Endothelial cell of umbilical vein (primary cell): Measurements from ENCODE around the gene ANO4. TPM values are rescaled to one million over a fixed set of nuclear protein-coding genes. Genes with fewer than 3 reads are reported as not detected.

ENCODE experiments used
- BruUV-seq: library from RNA; stranded (reverse); fragments of 400-500 nt; replicated peaks from 2 replicates; lab custom pipeline; 2021; lab: Mats Ljungman, UMichigan
- CTCF ChIA-PET: fragments of 300-600, 350-600 bp; sonication (Branson Sonifier 250); formaldehyde crosslinking; loops from one replicate; lab custom pipeline; 2021; ENCODE audit warnings: antibody characterized with exemption, inconsistent platforms; lab: Charles Lee
- POLR2A ChIA-PET: fragments of 300-600, 350-600 bp; sonication (Branson Sonifier 250); formaldehyde crosslinking; loops from one replicate; lab custom pipeline; 2021; ENCODE audit warnings: antibody characterized with exemption, inconsistent platforms; lab: Charles Lee
- DNase-seq: peaks from one replicate; pipeline ENCODE4 v3.0.0-alpha.2; 2011; ENCODE audit warnings: low read depth, low spot score
- FAIRE-seq: peaks from 2 replicates; lab custom pipeline; 2011; peaks lifted over from hg19 to GRCh38; lab: Jason Lieb, UNC
- H2AFZ ChIP-seq: 2 replicates; pipeline ENCODE4 v1.6.0; 2012; ENCODE audit warnings: low read depth, low read length, control low read depth, inconsistent platforms
- H3K27ac ChIP-seq: 2 replicates; pipeline ENCODE4 v1.5.1; 2011; ENCODE audit warnings: low read depth, mild to moderate bottlenecking, control low read depth, low read length, moderate library complexity; ENCODE audit not compliant: insufficient read depth
- H3K27me3 ChIP-seq, 2 experiments: 2 replicates each; pipeline versions ENCODE4 v1.6.0 to v1.6.1; 2011; ENCODE audit warnings: low read length in 2 of 2, mixed read lengths in 1 of 2; ENCODE audit not compliant: control insufficient read depth in 2 of 2, insufficient read depth in 2 of 2
- H3K36me3 ChIP-seq, 2 experiments: 2 replicates in 1 of 2; 3 replicates in 1 of 2; pipeline ENCODE4 v1.5.1; 2011; ENCODE audit warnings: low read length in 2 of 2, mild to moderate bottlenecking in 1 of 2, moderate library complexity in 1 of 2; ENCODE audit not compliant: control insufficient read depth in 2 of 2, insufficient read depth in 2 of 2; ENCODE audit errors: extremely low read depth in 1 of 2
- H3K4me1 ChIP-seq: 3 replicates; pipeline ENCODE4 v1.5.1; 2011; ENCODE audit warnings: mild to moderate bottlenecking, low read length; ENCODE audit not compliant: control insufficient read depth, insufficient read depth; ENCODE audit errors: extremely low read depth
- H3K4me2 ChIP-seq: 2 replicates; pipeline ENCODE4 v1.6.1; 2011; ENCODE audit warnings: low read length, control low read depth, mixed read lengths; ENCODE audit not compliant: insufficient read depth
- H3K4me3 ChIP-seq, 3 experiments: fragments of 200-600 bp in 1 of 3; sonication (generic), shearing (Covaris generic) in 1 of 3; replicated peaks in 1 of 3; 2 replicates each; pipeline ENCODE4 v1.5.1; 2011 to 2016; ENCODE audit warnings: control low read depth in 3 of 3, low read length in 3 of 3, mild to moderate bottlenecking in 2 of 3, inconsistent platforms in 1 of 3, low read depth in 1 of 3, moderate library complexity in 1 of 3; ENCODE audit not compliant: insufficient read depth in 1 of 3
- H3K79me2 ChIP-seq: 2 replicates; pipeline ENCODE4 v1.6.0; 2012; ENCODE audit warnings: low read length, inconsistent platforms; ENCODE audit not compliant: control insufficient read depth, insufficient read depth
- H3K9ac ChIP-seq: replicated peaks from 2 replicates; pipeline ENCODE3; 2011; ENCODE audit warnings: low read length, control low read depth; ENCODE audit not compliant: insufficient read depth; ENCODE audit errors: extremely low read depth
- H3K9me1 ChIP-seq: replicated peaks from 3 replicates; pipeline ENCODE4 v1.6.0; 2011; ENCODE audit warnings: mild to moderate bottlenecking, low read length; ENCODE audit not compliant: control insufficient read depth, insufficient read depth; ENCODE audit errors: extremely low read depth
- H3K9me3 ChIP-seq: replicated peaks from 2 replicates; pipeline ENCODE4 v1.5.1; 2012; ENCODE audit warnings: low read length, inconsistent platforms; ENCODE audit not compliant: control insufficient read depth, insufficient read depth
- H4K20me1 ChIP-seq: replicated peaks from 2 replicates; pipeline ENCODE3; 2011; ENCODE audit warnings: mild to moderate bottlenecking, low read length; ENCODE audit not compliant: control insufficient read depth, insufficient read depth; ENCODE audit errors: extremely low read depth
- EZH2 ChIP-seq: IDR thresholded peaks from 2 replicates; pipeline ENCODE4 v1.6.1; 2012; ENCODE audit warnings: borderline replicate concordance, low read depth, mild to moderate bottlenecking, moderate library complexity, low read length, inconsistent platforms; ENCODE audit not compliant: severe bottlenecking
- FOS ChIP-seq: IDR thresholded peaks from 2 replicates; pipeline ENCODE4 v1.6.1; 2011; ENCODE audit warnings: mild to moderate bottlenecking, low read length, moderate library complexity, borderline replicate concordance; ENCODE audit not compliant: insufficient read depth
- GATA2 ChIP-seq: IDR thresholded peaks from 2 replicates; pipeline ENCODE4 v1.7.0; 2011; ENCODE audit warnings: low read depth, mild to moderate bottlenecking, moderate library complexity, mixed read lengths, low read length; ENCODE audit not compliant: insufficient read length, insufficient read depth
- JUN ChIP-seq: IDR thresholded peaks from 2 replicates; pipeline ENCODE4 v1.6.1; 2011; ENCODE audit warnings: borderline replicate concordance, low read depth; ENCODE audit not compliant: insufficient read length, insufficient read depth
- MYC ChIP-seq: IDR thresholded peaks from one replicate; pipeline ENCODE4 v1.6.1; 2011; ENCODE audit warnings: mild to moderate bottlenecking, low read depth, low read length
- POLR2A ChIP-seq: IDR thresholded peaks from 2 replicates; pipeline ENCODE4 v1.6.1; 2012; ENCODE audit warnings: low read depth, mild to moderate bottlenecking, control low read depth, low read length
- POLR2AphosphoS5 ChIP-seq: IDR thresholded peaks from 2 replicates; pipeline ENCODE4 v1.6.1; 2012; ENCODE audit warnings: low read depth, mild to moderate bottlenecking, control low read depth, low read length, moderate library complexity; ENCODE audit not compliant: insufficient read depth
- dilution Hi-C: fragments of 300-500 bp; cut with MboI; formaldehyde crosslinking; loops from one replicate; pipeline ENCODE4 v1.15.0; 2019; ENCODE audit warnings: low sequenced_read_pairs; ENCODE audit not compliant: extremely low pct_ligation_motif_present
- intact Hi-C: fragments of 100-400 bp; cut with micrococcal nuclease; formaldehyde crosslinking; loops from one replicate; pipeline ENCODE4 v1.10.0; 2022
- polyA plus RNA-seq, 4 experiments: library from polyadenylated mRNA; depleted of rRNA in 3 of 4; stranded (reverse) in 3 of 4; unstranded in 1 of 4; fragments of >200 nt; gene quantifications; 2 replicates each; pipeline versions ENCODE4 v1.2.1 to v1.2.3, GENCODE V29; 2011 to 2012; ENCODE audit warnings: missing spikeins in 1 of 4
- total RNA-seq: library from RNA; stranded (reverse); gene quantifications from 2 replicates; pipeline ENCODE4 v1.2.3, GENCODE V29; 2021
- TF ChIP-seq, protein P1 (sequence below): IDR thresholded peaks from 2 replicates; pipeline ENCODE4 v1.6.1; 2011; ENCODE audit not compliant: insufficient read depth, insufficient read length
- TF ChIP-seq, protein P2 (sequence below), 2 donors: IDR thresholded peaks; 1 replicate in 1 of 2; 2 replicates in 1 of 2; pipeline ENCODE4 v1.5.1; 2011; ENCODE audit warnings: low read length in 2 of 2, mild to moderate bottlenecking in 2 of 2, moderate library complexity in 2 of 2, control low read depth in 1 of 2, inconsistent platforms in 1 of 2, low read depth in 1 of 2; ENCODE audit not compliant: insufficient read depth in 1 of 2; ENCODE audit errors: extremely low read depth in 1 of 2

ANO4 gene
- total and polyA plus RNA-seq, 2 donors (not counting 3 experiments of a cell fraction or from before 2014, with no cell fraction given), result 0.25 TPM; not detected in 1

DNA sequence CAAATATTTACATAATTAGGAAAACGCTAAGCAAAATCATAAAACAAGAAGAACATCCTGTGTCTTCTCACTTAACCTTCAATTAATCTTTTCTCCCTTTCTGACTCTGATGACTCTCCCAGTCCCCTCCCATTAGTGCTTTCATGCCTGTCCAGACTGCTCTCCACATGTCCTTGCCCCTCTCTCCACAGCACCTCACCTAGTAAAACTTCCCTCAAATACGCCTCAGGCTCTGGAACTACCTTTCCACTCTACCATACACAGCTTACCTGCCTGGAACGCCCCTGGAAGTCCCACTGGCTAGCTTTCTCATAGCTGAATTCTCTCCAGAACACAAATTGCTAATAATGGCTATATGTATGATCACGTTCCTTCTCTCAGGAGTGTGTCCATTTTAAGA, 370.7 kb downstream of the ANO4 start:
- no peak overlapping the region for H3K4me2 ChIP-seq
- ChIA-PET CTCF (interaction anchor here (1.5 kb wide), 1 partner anchor 338 kb away, joined by 4 read pairs; no protein-coding TSS in a partner anchor), POLR2A (no interaction called here)
- H4K20me1 ChIP-seq, result no peaks in the 10 kb centered on the region
- H3K27ac ChIP-seq, result no peak overlapping the region
- H3K27me3 ChIP-seq, result no peaks in the 10 kb centered on the region
- BruUV-seq, result no TSS peak
- TF ChIP-seq POLR2AphosphoS5 (no peak), JUN (no peak), POLR2A (no peak), MYC (no peak), FOS (no peak), EZH2 (no peak), GATA2 (no peak)
- TF ChIP-seq, protein P1, sequence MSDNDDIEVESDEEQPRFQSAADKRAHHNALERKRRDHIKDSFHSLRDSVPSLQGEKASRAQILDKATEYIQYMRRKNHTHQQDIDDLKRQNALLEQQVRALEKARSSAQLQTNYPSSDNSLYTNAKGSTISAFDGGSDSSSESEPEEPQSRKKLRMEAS, result no peak
- TF ChIP-seq, protein P2, sequence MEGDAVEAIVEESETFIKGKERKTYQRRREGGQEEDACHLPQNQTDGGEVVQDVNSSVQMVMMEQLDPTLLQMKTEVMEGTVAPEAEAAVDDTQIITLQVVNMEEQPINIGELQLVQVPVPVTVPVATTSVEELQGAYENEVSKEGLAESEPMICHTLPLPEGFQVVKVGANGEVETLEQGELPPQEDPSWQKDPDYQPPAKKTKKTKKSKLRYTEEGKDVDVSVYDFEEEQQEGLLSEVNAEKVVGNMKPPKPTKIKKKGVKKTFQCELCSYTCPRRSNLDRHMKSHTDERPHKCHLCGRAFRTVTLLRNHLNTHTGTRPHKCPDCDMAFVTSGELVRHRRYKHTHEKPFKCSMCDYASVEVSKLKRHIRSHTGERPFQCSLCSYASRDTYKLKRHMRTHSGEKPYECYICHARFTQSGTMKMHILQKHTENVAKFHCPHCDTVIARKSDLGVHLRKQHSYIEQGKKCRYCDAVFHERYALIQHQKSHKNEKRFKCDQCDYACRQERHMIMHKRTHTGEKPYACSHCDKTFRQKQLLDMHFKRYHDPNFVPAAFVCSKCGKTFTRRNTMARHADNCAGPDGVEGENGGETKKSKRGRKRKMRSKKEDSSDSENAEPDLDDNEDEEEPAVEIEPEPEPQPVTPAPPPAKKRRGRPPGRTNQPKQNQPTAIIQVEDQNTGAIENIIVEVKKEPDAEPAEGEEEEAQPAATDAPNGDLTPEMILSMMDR (IDR thresholded peaks at IDR 0.05; ENCODE audit: extremely low read depth in 1 of 2, insufficient read depth in 1 of 2, low read depth in 1 of 2, low read length in 2 of 2), result no peak
- no peak overlapping the region for H3K4me3 ChIP-seq
- H3K9me3 ChIP-seq, result no peaks in the 10 kb centered on the region
- intact Hi-C loops (no loop called here), dilution Hi-C loops (no loop called here)
- no peaks in the 10 kb centered on the region for H3K9me1 ChIP-seq
- DNase-seq, result no peak
- no peaks in the 10 kb centered on the region for H3K4me1 ChIP-seq
- no peaks in the 10 kb centered on the region for H3K36me3 ChIP-seq
- H3K9ac ChIP-seq, result no peak overlapping the region
- no peak overlapping the region for H2AFZ ChIP-seq
- no peaks in the 10 kb centered on the region for H3K79me2 ChIP-seq
- no peak for FAIRE-seq
